ENCODE results near the gene PRAMEF9.
A peak's percentile ranks its signal among the peaks of the same experiment; 100 is the strongest.
"Not testable (repeated sequence)": the region's sequence is repeated elsewhere in the genome, so short reads cannot be mapped to it uniquely, and the experiment has no call there.

Gene PRAMEF9

GRCh38 chr1:13171548-13171947 is at the start of gene PRAMEF9:
Gene PRAMEF9 (plus strand): TSS chr1:13171848. CDS start chr1:13175281, 3,433 bp downstream.
- DNase-seq: not testable (repeated sequence)

GRCh38 chr1:13155909-13156308 is 15.7 kb upstream of the PRAMEF9 start, which contains the start of gene PRAMEF26:
Gene PRAMEF26 (minus strand): TSS chr1:13156009. CDS start chr1:13153095, 2,914 bp downstream.
- not testable (repeated sequence) for DNase-seq

GRCh38 chr1:13165531-13165930 is 6.1 kb upstream of the PRAMEF9 start, which contains the start of gene HNRNPCL4:
Gene HNRNPCL4 (minus strand): TSS chr1:13165631. CDS start chr1:13165467, 164 bp downstream.
- not testable (repeated sequence) for DNase-seq

- DNase-seq: not testable (repeated sequence)
Observed at GRCh38 chr1:13201309-13201708, 29.7 kb downstream of the PRAMEF9 start, which contains the start of gene PRAMEF13. Gene PRAMEF13 (minus strand): TSS chr1:13201409. CDS start chr1:13199589, 1,820 bp downstream.

GRCh38 chr1:13208712-13209111 is 37.1 kb downstream of the PRAMEF9 start:
- DNase-seq: not testable (repeated sequence)

GRCh38 chr1:13216619-13217018 is 45.0 kb downstream of the PRAMEF9 start:
- DNase-seq: not testable (repeated sequence)

GRCh38 chr1:13219203-13219602 is 47.6 kb downstream of the PRAMEF9 start:
- not testable (repeated sequence) for DNase-seq

- DNase-seq: not testable (repeated sequence)
Observed at GRCh38 chr1:13222788-13223187, 51.1 kb downstream of the PRAMEF9 start.

GRCh38 chr1:13224480-13225060 is 52.9 kb downstream of the PRAMEF9 start:
- DNase-seq: no peak

- not testable (repeated sequence) for DNase-seq
Observed at GRCh38 chr1:13225675-13226204, 54.1 kb downstream of the PRAMEF9 start, which contains the start of gene PRAMEF18. Gene PRAMEF18 (minus strand): TSS chr1:13226154. CDS start chr1:13226106, 48 bp downstream.

GRCh38 chr1:13227271-13228055 is 55.8 kb downstream of the PRAMEF9 start:
- DNase-seq: not testable (repeated sequence)

- DNase-seq: peak; percentile 57
Observed at GRCh38 chr1:13228343-13228781, 56.7 kb downstream of the PRAMEF9 start.
